ENCODE results near the gene MAN2B2.

DNA sequence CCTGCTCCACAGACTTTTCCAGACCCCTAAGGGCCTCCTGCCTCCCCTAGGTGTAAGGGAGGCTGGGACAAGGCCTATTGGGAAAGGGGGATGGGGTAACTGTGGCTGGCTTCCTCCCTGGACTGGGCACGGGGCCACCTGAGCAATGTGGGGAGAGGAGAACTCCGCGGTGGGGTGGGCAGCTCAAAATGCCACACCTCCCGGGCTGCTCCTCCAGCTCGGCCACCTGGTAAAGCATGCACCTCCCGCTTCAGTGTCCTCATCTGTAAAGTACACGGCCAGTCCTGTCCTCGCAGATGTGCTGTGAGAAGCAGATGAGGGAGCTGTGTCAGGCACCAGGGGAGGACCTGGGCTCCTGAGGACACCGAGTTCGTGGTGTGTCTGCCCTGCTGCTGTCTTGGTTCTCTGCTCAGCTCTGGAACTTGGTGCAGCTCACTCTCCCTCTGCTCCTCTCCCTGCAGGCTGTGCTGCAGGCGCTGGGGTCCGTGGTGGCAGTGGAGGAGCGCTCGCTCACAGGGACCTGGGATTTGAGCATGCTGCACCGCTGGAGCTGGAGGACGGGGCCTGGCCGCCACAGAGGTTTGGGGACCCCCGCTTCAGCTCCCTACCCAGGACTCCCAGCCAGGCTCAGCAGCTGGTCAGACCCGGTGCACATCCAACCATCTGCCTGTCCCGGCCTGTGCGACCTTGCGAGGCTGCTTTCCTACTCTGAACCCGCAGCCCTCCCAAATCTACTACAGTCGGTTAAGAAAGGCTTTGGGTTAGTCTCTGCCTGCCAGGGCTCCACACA lies 44.7 kb downstream of the MAN2B2 start:
- TF ChIP-seq, protein P1, sequence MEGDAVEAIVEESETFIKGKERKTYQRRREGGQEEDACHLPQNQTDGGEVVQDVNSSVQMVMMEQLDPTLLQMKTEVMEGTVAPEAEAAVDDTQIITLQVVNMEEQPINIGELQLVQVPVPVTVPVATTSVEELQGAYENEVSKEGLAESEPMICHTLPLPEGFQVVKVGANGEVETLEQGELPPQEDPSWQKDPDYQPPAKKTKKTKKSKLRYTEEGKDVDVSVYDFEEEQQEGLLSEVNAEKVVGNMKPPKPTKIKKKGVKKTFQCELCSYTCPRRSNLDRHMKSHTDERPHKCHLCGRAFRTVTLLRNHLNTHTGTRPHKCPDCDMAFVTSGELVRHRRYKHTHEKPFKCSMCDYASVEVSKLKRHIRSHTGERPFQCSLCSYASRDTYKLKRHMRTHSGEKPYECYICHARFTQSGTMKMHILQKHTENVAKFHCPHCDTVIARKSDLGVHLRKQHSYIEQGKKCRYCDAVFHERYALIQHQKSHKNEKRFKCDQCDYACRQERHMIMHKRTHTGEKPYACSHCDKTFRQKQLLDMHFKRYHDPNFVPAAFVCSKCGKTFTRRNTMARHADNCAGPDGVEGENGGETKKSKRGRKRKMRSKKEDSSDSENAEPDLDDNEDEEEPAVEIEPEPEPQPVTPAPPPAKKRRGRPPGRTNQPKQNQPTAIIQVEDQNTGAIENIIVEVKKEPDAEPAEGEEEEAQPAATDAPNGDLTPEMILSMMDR (IDR thresholded peaks at IDR 0.05) = no peak
- no peak for TF ChIP-seq POLR2A (IDR thresholded peaks at IDR 0.05)
